Loucy (cell line): Measurements from ENCODE around the gene ANO7.

Experiments
- EZH2phosphoT487 ChIP-seq: fragments of 200-600 bp; IDR thresholded peaks from 2 replicates; pipeline ENCODE4 v1.6.1; 2018; ENCODE audit warnings: antibody characterized with exemption, mild to moderate bottlenecking, moderate library complexity, borderline replicate concordance
- TF ChIP-seq, protein P1 (sequence below): fragments of 200-600 bp; sonication (generic); conservative IDR thresholded peaks from 2 replicates; pipeline ENCODE4 v1.5.1; 2014; ENCODE audit warnings: mild to moderate bottlenecking, antibody characterized with exemption, low read length

DNA sequence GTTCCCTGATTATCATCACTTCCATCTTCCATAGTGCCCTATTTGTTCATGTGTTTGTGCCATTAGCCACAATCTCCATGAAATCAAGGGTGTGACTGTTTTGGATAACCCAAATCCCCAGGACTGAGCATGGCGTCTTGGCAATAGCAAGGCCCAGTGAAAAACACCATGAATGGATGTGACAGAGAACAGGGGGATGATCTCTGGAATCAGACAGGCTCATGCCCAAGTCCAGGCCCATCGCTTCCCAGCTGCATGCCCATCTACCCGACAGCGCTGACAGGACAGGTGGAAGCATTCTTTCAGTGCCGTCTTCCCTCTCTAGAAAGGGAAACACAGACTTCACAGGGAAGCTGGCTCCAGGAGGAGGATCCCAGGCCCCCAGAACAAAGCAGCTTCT, 77.0 kb downstream of the ANO7 start:
- TF ChIP-seq, protein P1, sequence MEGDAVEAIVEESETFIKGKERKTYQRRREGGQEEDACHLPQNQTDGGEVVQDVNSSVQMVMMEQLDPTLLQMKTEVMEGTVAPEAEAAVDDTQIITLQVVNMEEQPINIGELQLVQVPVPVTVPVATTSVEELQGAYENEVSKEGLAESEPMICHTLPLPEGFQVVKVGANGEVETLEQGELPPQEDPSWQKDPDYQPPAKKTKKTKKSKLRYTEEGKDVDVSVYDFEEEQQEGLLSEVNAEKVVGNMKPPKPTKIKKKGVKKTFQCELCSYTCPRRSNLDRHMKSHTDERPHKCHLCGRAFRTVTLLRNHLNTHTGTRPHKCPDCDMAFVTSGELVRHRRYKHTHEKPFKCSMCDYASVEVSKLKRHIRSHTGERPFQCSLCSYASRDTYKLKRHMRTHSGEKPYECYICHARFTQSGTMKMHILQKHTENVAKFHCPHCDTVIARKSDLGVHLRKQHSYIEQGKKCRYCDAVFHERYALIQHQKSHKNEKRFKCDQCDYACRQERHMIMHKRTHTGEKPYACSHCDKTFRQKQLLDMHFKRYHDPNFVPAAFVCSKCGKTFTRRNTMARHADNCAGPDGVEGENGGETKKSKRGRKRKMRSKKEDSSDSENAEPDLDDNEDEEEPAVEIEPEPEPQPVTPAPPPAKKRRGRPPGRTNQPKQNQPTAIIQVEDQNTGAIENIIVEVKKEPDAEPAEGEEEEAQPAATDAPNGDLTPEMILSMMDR = no peak
- TF ChIP-seq EZH2phosphoT487 = no peak
